Aorta (tissue), 5 donors: ENCODE data around the gene MAML3. TPM values are rescaled to one million over a fixed set of nuclear protein-coding genes. Genes with fewer than 3 reads are reported as not detected.
A peak's percentile ranks its signal among the peaks of the same experiment; 100 is the strongest.

Experiments
- ATAC-seq: fragments of 200-7000 bp; cut with Tn5 transposase; one replicate; pipeline ENCODE4 v1.9.1; 2022; ENCODE audit warnings: moderate library complexity; ENCODE audit not compliant: low FRiP score
- DNase-seq, 2 donors: peaks; one replicate each; pipeline ENCODE4 v3.0.0-alpha.2; 2020
- H3K27ac ChIP-seq, 2 donors: one replicate each; pipeline ENCODE4 v1.5.1; 2013; ENCODE audit warnings: low read length in 2 of 2, mild to moderate bottlenecking in 2 of 2, moderate library complexity in 2 of 2, control low read depth in 1 of 2, inconsistent platforms in 1 of 2, low read depth in 1 of 2
- H3K27me3 ChIP-seq, 2 donors: one replicate each; pipeline ENCODE4 v1.6.1; 2013; ENCODE audit warnings: control low read depth in 1 of 2, low read length in 1 of 2, mild to moderate bottlenecking in 1 of 2, moderate library complexity in 1 of 2; ENCODE audit not compliant: insufficient read depth in 2 of 2, control insufficient read depth in 1 of 2
- H3K36me3 ChIP-seq, 2 donors: one replicate each; pipeline ENCODE4 v1.6.1; 2013; ENCODE audit warnings: control low read depth in 1 of 2, low read length in 1 of 2, mild to moderate bottlenecking in 1 of 2; ENCODE audit not compliant: insufficient read depth in 2 of 2, control insufficient read depth in 1 of 2
- H3K4me1 ChIP-seq, 2 donors: one replicate each; pipeline ENCODE4 v1.6.1; 2013; ENCODE audit warnings: low read length in 2 of 2, control low read depth in 1 of 2, mild to moderate bottlenecking in 1 of 2, moderate library complexity in 1 of 2; ENCODE audit not compliant: insufficient read depth in 2 of 2, control insufficient read depth in 1 of 2
- H3K4me3 ChIP-seq, 2 donors: one replicate each; pipeline ENCODE4 v1.5.1; 2013; ENCODE audit warnings: low read length in 2 of 2, control low read depth in 1 of 2, mild to moderate bottlenecking in 1 of 2
- H3K9me3 ChIP-seq: one replicate; pipeline ENCODE4 v1.6.1; 2013; ENCODE audit warnings: mild to moderate bottlenecking, low read length; ENCODE audit not compliant: control insufficient read depth
- WGBS, 2 donors: extraction: QIAGEN DNeasy Blood & Tissue Kit; methylation state at CpG; one replicate each; pipeline ENCODE4 v1.1.7; 2013; 5-methylcytosine and 5-hydroxymethylcytosine counted together
- intact Hi-C, 2 donors: fragments of 100-400 bp; cut with DNase I; formaldehyde crosslinking; loops; one replicate each; pipeline versions ENCODE4 v1.14.2 to v1.15.0; 2022
- polyA plus RNA-seq, 2 donors: library from polyadenylated mRNA; stranded (reverse); fragments of 200-250 nt; gene quantifications; one replicate each; pipeline ENCODE4 v1.2.3, GENCODE V29; 2013
- total RNA-seq, 2 donors: library from RNA; stranded (reverse); fragmentation: NEBNext Ultra II Directional; extraction: Animal tissue kit (Norgen Biotek cat#: 25700); gene quantifications; one replicate each; pipeline ENCODE4 v1.2.1, GENCODE V29; 2021
- donor health status: healthy with polysubstance abuse.
- donor health status: Bipolar disorder and iron deficiency.
- donor health status: DM: no; HTN: no; CAD: no.
- donor health status: DM: no; HTN: no; CAD: no.
- donor health status: DM: yes; HTN: yes; CAD: no.

Gene MAML3
- total and polyA plus RNA-seq, 4 donors, result 0.79 to 10.5 (median 4.9) TPM

DNA sequence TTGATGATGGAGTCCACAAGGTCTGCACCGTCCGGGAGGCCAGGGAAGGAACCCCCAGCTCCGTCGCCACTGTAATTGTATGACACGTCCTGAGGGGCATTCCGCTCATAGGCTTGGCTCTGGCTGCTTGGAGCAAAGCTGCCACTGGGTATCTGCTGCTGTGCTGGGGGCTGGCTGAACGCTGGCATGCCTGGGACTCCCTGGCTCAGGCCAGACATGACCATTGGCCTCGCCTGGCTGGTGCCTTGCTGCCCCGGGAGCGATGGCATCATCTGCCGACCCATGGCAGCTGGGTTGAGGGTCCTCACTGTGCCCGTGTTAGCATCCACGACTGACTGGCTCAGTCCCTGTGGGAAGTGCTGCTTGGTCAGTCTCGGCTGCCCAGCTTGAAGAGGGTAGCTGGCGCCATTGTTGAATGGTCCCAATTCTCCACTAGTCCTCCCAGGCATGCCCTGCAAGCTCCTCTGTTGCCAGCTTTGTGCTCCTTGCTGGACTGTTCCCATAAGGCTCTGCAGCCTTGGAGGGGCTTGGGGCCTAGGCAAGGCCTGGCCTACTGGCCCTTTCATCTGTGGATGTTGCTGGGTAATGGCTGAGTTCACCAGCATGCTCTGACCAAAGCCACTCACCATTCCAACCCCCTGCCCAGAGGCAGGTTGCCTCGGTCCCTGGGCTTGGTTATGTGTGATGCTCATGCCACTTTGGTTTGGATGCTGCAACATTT is 434.4 kb downstream of the MAML3 start:
- DNase-seq (no peak), ATAC-seq (peak; percentile 40)

DNA sequence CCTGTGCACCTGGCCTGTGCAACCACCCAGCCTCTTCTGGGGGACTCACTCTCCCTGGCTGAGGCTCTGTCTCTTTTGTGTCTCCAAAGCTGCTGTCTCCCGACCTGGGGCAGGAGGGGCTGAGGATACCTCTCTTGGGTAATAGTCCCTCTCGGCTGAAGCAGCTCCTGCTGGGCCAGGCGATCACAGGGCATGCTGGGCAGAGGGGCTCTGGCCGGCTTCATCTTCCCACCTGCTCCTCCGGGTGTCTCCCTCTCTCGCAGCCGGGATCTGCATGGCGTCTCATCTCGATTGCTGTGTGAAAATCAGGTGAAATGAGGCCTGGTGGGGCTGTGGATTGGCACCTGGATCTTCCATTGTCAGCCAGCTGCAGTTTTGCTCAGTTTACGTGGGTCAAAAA is 435.2 kb downstream of the MAML3 start:
- Histone ChIP-seq H3K4me1 (peaks cover 0 to 4% of the 10 kb centered on the region in 2 donors), H3K27ac (no peak overlapping the region), H3K4me3 (no peak overlapping the region), H3K36me3 (peaks cover 0 to 2% of the 10 kb centered on the region in 2 donors), H3K9me3 (no peaks in the 10 kb centered on the region), H3K27me3 (no peaks in the 10 kb centered on the region)
- WGBS, 2 donors, result 89 to 92% methylated on average over 10 of the region's 10 CpGs
- DNase-seq (no peak), ATAC-seq (no peak)
- intact Hi-C loops, result no loop called here

More for the DNA sequence above, 434.4 kb downstream of the MAML3 start:
- H3K36me3 ChIP-seq, result peaks cover 0 to 2% of the 10 kb centered on the region in 2 donors
- no peaks in the 10 kb centered on the region for H3K27me3 ChIP-seq
- intact Hi-C loops, result no loop called here
- no peak overlapping the region for H3K4me3 ChIP-seq
- 95 to 96% methylated on average over 16 of the region's 16 CpGs for WGBS, 2 donors
- no peak overlapping the region for H3K27ac ChIP-seq
- no peaks in the 10 kb centered on the region for H3K9me3 ChIP-seq
- peaks cover 0 to 4% of the 10 kb centered on the region in 2 donors for H3K4me1 ChIP-seq

DNA sequence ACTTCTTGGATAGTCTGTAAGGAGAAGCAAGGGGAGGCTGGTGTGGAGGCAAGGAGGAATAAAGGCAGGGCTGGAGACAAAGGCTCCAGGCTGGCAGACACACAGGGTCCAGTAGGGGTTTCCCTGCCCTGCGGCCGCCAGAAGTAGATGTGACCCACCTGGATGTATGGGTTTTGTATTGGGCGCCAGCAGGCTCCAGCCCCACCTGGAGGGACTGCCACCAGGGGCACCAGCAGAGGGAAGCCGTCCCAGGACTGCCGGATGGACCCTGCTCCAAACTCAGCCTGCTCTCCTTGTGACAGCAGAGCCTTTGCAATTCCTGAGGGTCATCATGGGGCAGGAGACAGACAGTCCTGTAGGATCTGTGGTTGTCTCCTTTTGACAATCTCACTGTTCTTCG is 435.6 kb downstream of the MAML3 start:
- no peak for DNase-seq
- ATAC-seq, result no peak

DNA sequence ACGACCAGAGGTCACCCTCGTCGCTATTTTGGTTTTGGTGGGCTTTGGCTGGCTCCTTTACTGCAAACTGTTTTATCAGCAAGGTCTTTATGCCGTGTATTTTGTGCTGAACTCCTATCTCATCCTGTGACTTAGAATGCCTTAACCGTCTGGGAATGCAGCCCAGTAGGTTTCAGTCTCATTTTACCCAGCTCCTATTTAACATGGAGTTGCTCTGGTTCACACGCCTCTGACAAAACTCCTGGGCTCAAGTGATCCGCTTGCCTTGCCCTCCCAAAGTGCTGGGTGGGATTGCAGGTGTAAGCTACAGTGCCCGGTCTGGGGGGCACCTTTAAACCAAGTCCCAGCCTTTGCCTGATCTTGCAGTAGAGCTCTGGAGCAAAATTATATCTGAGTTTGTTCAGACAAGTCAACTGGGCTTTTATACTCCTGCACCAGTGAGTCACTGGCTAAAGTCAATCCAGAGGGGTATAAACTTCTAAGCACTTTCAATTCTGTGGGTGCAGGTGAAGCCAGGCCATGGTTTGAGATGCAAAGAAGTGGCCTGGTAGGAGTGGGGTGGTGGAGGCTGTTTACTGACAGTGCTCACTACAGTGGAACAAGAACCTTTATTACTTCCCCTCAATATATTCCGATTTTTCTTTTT is 438.1 kb downstream of the MAML3 start:
- H3K4me1 ChIP-seq, result peaks cover 0 to 4% of the 10 kb centered on the region in 2 donors
- ATAC-seq (no peak), DNase-seq (no peak)
- H3K4me3 ChIP-seq, result no peak overlapping the region
- no peak overlapping the region for H3K27ac ChIP-seq
- intact Hi-C loops, result no loop called here
- H3K9me3 ChIP-seq, result no peaks in the 10 kb centered on the region
- no peaks in the 10 kb centered on the region for H3K27me3 ChIP-seq
- H3K36me3 ChIP-seq, result peaks cover 0 to 2% of the 10 kb centered on the region in 2 donors
- 16 to 19% methylated on average over 9 of the region's 9 CpGs for WGBS, 2 donors

More for the DNA sequence above, 435.6 kb downstream of the MAML3 start:
- H3K27ac ChIP-seq, result no peak overlapping the region
- no peaks in the 10 kb centered on the region for H3K27me3 ChIP-seq
- H3K36me3 ChIP-seq, result peaks cover 0 to 2% of the 10 kb centered on the region in 2 donors
- H3K4me1 ChIP-seq, result peaks cover 0 to 4% of the 10 kb centered on the region in 2 donors
- no peak overlapping the region for H3K4me3 ChIP-seq
- no peaks in the 10 kb centered on the region for H3K9me3 ChIP-seq
- 96 to 97% methylated on average over 6 of the region's 6 CpGs for WGBS, 2 donors
- intact Hi-C loops, result no loop called here

- intact Hi-C loops, result no loop called here
- Histone ChIP-seq H3K27me3 (no peaks in the 10 kb centered on the region), H3K9me3 (no peaks in the 10 kb centered on the region), H3K4me1 (peaks cover 0 to 4% of the 10 kb centered on the region in 2 donors), H3K27ac (no peak overlapping the region), H3K36me3 (no peaks in the 10 kb centered on the region), H3K4me3 (no peak overlapping the region)
- ATAC-seq (no peak), DNase-seq (no peak)
- WGBS, 2 donors, result 10 to 12% methylated on average over 2 of the region's 2 CpGs
Measured at GRCh38 chr4:139712882-139713281, 441.1 kb downstream of the MAML3 start.

- Histone ChIP-seq H3K27ac (peak overlapping the region; percentile 40 to 69), H3K9me3 (no peaks in the 10 kb centered on the region), H3K4me1 (peaks cover 0 to 4% of the 10 kb centered on the region in 2 donors), H3K27me3 (no peaks in the 10 kb centered on the region), H3K36me3 (no peaks in the 10 kb centered on the region), H3K4me3 (no peak overlapping the region)
- WGBS, 2 donors, result 9 to 19% methylated on average over 4 of the region's 4 CpGs
- intact Hi-C loops, result no loop called here
- DNase-seq (no peak), ATAC-seq (no peak)
Measured at GRCh38 chr4:139711461-139711860, 442.5 kb downstream of the MAML3 start.

GRCh38 chr4:139710073-139710472 is 443.9 kb downstream of the MAML3 start:
- ATAC-seq (no peak), DNase-seq (no peak)
- Histone ChIP-seq H3K27ac (no peak overlapping the region), H3K36me3 (no peaks in the 10 kb centered on the region), H3K9me3 (no peaks in the 10 kb centered on the region), H3K4me1 (no peaks in the 10 kb centered on the region), H3K4me3 (no peak overlapping the region), H3K27me3 (no peaks in the 10 kb centered on the region)
- intact Hi-C loops, result no loop called here
- WGBS, 2 donors, result 76 to 89% methylated on average over 2 of the region's 2 CpGs

DNA sequence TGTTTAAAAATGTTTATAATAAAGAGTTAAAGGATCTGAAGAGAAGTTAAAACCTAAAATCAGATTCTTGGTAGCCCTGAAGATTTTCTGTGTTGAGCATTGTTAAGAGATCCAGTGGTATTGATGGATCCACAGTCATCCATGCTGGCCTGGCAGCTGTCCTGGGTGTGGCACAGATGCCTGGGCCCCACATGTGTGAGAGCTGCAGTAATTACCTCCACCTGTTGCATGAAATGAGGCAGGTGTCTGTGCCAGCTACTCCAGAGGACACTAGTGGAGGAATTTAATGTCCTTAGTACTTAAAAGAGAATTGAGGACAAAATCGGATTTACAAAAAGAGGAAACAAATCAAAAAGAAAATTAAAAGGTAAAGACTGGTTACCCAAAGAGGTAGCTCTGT is 444.3 kb downstream of the MAML3 start:
- H3K9me3 ChIP-seq, result no peaks in the 10 kb centered on the region
- 39 to 90% methylated on average over 1 of the region's 1 CpG for WGBS, 2 donors
- no peak overlapping the region for H3K4me3 ChIP-seq
- no peaks in the 10 kb centered on the region for H3K27me3 ChIP-seq
- no peak for ATAC-seq
- no peak for DNase-seq
- H3K4me1 ChIP-seq, result no peaks in the 10 kb centered on the region
- no peak overlapping the region for H3K27ac ChIP-seq
- intact Hi-C loops, result no loop called here
- H3K36me3 ChIP-seq, result no peaks in the 10 kb centered on the region
